NT2/D1 (cell line): ENCODE data around the gene HSPA9.
A peak's percentile ranks its signal among the peaks of the same experiment; 100 is the strongest.

ENCODE experiments used
- DNase-seq: peaks from one replicate; pipeline ENCODE4 v3.0.0-alpha.2; 2011; ENCODE audit warnings: low read depth, low spot score
- H3K27me3 ChIP-seq: 2 replicates; pipeline ENCODE4 v1.6.0; 2011; ENCODE audit warnings: mild to moderate bottlenecking; ENCODE audit not compliant: insufficient read length, insufficient read depth
- H3K36me3 ChIP-seq: 2 replicates; pipeline ENCODE4 v1.6.1; 2011; ENCODE audit warnings: mild to moderate bottlenecking, low read length, mixed read lengths; ENCODE audit not compliant: insufficient read depth, insufficient read length
- H3K4me1 ChIP-seq: 2 replicates; pipeline ENCODE4 v1.5.1; 2011; ENCODE audit not compliant: insufficient read depth, insufficient read length
- H3K4me3 ChIP-seq: 2 replicates; pipeline ENCODE4 v1.5.1; 2011; ENCODE audit warnings: low read depth; ENCODE audit not compliant: insufficient read length
- H3K9ac ChIP-seq: 2 replicates; pipeline ENCODE4 v1.6.0; 2011; ENCODE audit warnings: low read depth; ENCODE audit not compliant: insufficient read length
- H3K9me3 ChIP-seq: 2 replicates; pipeline ENCODE4 v1.5.1; 2011; ENCODE audit warnings: mild to moderate bottlenecking, low read length; ENCODE audit not compliant: insufficient read depth
- SUZ12 ChIP-seq: IDR thresholded peaks from 2 replicates; pipeline ENCODE4 v1.6.1; 2011; ENCODE audit not compliant: insufficient read length, insufficient read depth; ENCODE audit errors: extremely low read depth
- YY1 ChIP-seq: IDR thresholded peaks from 2 replicates; pipeline ENCODE4 v1.6.1; 2011; ENCODE audit not compliant: insufficient read length, insufficient read depth
- ZNF274 ChIP-seq: IDR thresholded peaks from 2 replicates; pipeline ENCODE4 v1.6.1; 2011; ENCODE audit warnings: mild to moderate bottlenecking, low read depth, low read length

HSPA9 gene

GRCh38 chr5:138575194-138576015 lies at the start of gene HSPA9:
HSPA9 (minus strand) TSS chr5:138575401; CDS start chr5:138575318, 83 bp downstream.
- no peaks in the 10 kb centered on the region for H3K9me3 ChIP-seq
- H3K27me3 ChIP-seq = no peaks in the 10 kb centered on the region
- peak; percentile 95 for DNase-seq
- H3K4me3 ChIP-seq = peak within 1 kb of the TSS; percentile 97
- H3K9ac ChIP-seq = peak within 1 kb of the TSS; percentile 99
- H3K4me1 ChIP-seq = peaks cover 2% of the 10 kb centered on the region
- TF ChIP-seq ZNF274 (no peak), YY1 (peak; percentile 74), SUZ12 (no peak)
- H3K36me3 ChIP-seq = peaks cover 42% of the 10 kb centered on the region

GRCh38 chr5:138623053-138623452 lies 47.9 kb upstream of the HSPA9 start:
- TF ChIP-seq SUZ12 = no peak
- no peak for TF ChIP-seq ZNF274
- no peak for TF ChIP-seq YY1
- H3K36me3 ChIP-seq = no peaks in the 10 kb centered on the region
- DNase-seq = no peak
- no peak overlapping the region for H3K4me3 ChIP-seq
- H3K9ac ChIP-seq = no peak overlapping the region
- no peaks in the 10 kb centered on the region for H3K9me3 ChIP-seq
- H3K4me1 ChIP-seq = no peaks in the 10 kb centered on the region
- H3K27me3 ChIP-seq = no peaks in the 10 kb centered on the region

- H3K36me3 ChIP-seq = no peaks in the 10 kb centered on the region
- H3K4me3 ChIP-seq = no peak overlapping the region
- no peak for TF ChIP-seq YY1
- TF ChIP-seq SUZ12 = no peak
- no peak for TF ChIP-seq ZNF274
- no peaks in the 10 kb centered on the region for H3K4me1 ChIP-seq
- H3K27me3 ChIP-seq = no peaks in the 10 kb centered on the region
- DNase-seq = peak; percentile 27
- no peak overlapping the region for H3K9ac ChIP-seq
- H3K9me3 ChIP-seq = no peaks in the 10 kb centered on the region
Observed at GRCh38 chr5:138622051-138622450, 46.9 kb upstream of the HSPA9 start.

GRCh38 chr5:138620663-138621224 lies 45.5 kb upstream of the HSPA9 start:
- H3K27me3 ChIP-seq = no peaks in the 10 kb centered on the region
- H3K4me3 ChIP-seq = no peak overlapping the region
- no peaks in the 10 kb centered on the region for H3K9me3 ChIP-seq
- DNase-seq = no peak
- H3K9ac ChIP-seq = no peak overlapping the region
- no peaks in the 10 kb centered on the region for H3K36me3 ChIP-seq
- H3K4me1 ChIP-seq = no peaks in the 10 kb centered on the region
- TF ChIP-seq ZNF274 (no peak), YY1 (no peak), SUZ12 (no peak)

GRCh38 chr5:138616508-138616907 lies 41.3 kb upstream of the HSPA9 start:
- H3K36me3 ChIP-seq = no peaks in the 10 kb centered on the region
- no peak overlapping the region for H3K4me3 ChIP-seq
- TF ChIP-seq SUZ12 (no peak), ZNF274 (no peak), YY1 (no peak)
- no peak overlapping the region for H3K9ac ChIP-seq
- no peaks in the 10 kb centered on the region for H3K4me1 ChIP-seq
- no peaks in the 10 kb centered on the region for H3K9me3 ChIP-seq
- H3K27me3 ChIP-seq = no peaks in the 10 kb centered on the region
- DNase-seq = no peak

- TF ChIP-seq YY1 (no peak), SUZ12 (no peak), ZNF274 (no peak)
- no peak overlapping the region for H3K4me3 ChIP-seq
- H3K9ac ChIP-seq = no peak overlapping the region
- H3K9me3 ChIP-seq = no peaks in the 10 kb centered on the region
- no peaks in the 10 kb centered on the region for H3K4me1 ChIP-seq
- no peak for DNase-seq
- no peaks in the 10 kb centered on the region for H3K27me3 ChIP-seq
- no peaks in the 10 kb centered on the region for H3K36me3 ChIP-seq
Observed at GRCh38 chr5:138615461-138615860, 40.3 kb upstream of the HSPA9 start.

- TF ChIP-seq ZNF274 (no peak), YY1 (no peak), SUZ12 (no peak)
- peak overlapping the region; percentile 62 for H3K9ac ChIP-seq
- H3K36me3 ChIP-seq = no peaks in the 10 kb centered on the region
- H3K9me3 ChIP-seq = no peaks in the 10 kb centered on the region
- DNase-seq = no peak
- peak overlapping the region; percentile 31 for H3K4me3 ChIP-seq
- H3K27me3 ChIP-seq = no peaks in the 10 kb centered on the region
- peaks cover 4% of the 10 kb centered on the region for H3K4me1 ChIP-seq
Observed at GRCh38 chr5:138611678-138612218, 36.5 kb upstream of the HSPA9 start.
